Activated CD8-positive, alpha-beta memory T cell treated with anti-CD3 and anti-CD28 coated beads for 48 hours (primary cell): ENCODE data around the gene GABBR2.
"Not testable (repeated sequence)": the region's sequence is repeated elsewhere in the genome, so short reads cannot be mapped to it uniquely, and the experiment has no call there.

Experiments used
- DNase-seq, 3 experiments: peaks; one replicate each; pipeline ENCODE4 v3.0.0-alpha.2; 2020; ENCODE audit warnings: low read depth in 2 of 3, low spot score in 2 of 3

The GABBR2 gene

GRCh38 chr9:98485706-98486105 lies 223.0 kb downstream of the GABBR2 start:
- DNase-seq = no peak

GRCh38 chr9:98484162-98484561 lies 224.6 kb downstream of the GABBR2 start:
- DNase-seq = no peak

- DNase-seq = no peak
Measured at GRCh38 chr9:98482226-98482625, 226.5 kb downstream of the GABBR2 start.

GRCh38 chr9:98481676-98482075 lies 227.1 kb downstream of the GABBR2 start:
- no peak for DNase-seq

GRCh38 chr9:98479967-98480847 lies 228.5 kb downstream of the GABBR2 start:
- DNase-seq = no peak

GRCh38 chr9:98479449-98479848 lies 229.3 kb downstream of the GABBR2 start:
- no peak for DNase-seq

GRCh38 chr9:98477884-98478283 lies 230.9 kb downstream of the GABBR2 start:
- DNase-seq = no peak

GRCh38 chr9:98472216-98472615 lies 236.5 kb downstream of the GABBR2 start:
- no peak for DNase-seq

- no peak for DNase-seq
Measured at GRCh38 chr9:98471185-98471584, 237.6 kb downstream of the GABBR2 start.

GRCh38 chr9:98468567-98469239 lies 240.0 kb downstream of the GABBR2 start:
- DNase-seq = no peak

- DNase-seq = no peak
Measured at GRCh38 chr9:98465799-98466198, 242.9 kb downstream of the GABBR2 start.

- DNase-seq = not testable (repeated sequence)
Measured at GRCh38 chr9:98464156-98464690, 244.5 kb downstream of the GABBR2 start.

GRCh38 chr9:98462310-98462709 lies 246.4 kb downstream of the GABBR2 start:
- DNase-seq = no peak

GRCh38 chr9:98460704-98461103 lies 248.0 kb downstream of the GABBR2 start:
- no peak for DNase-seq

GRCh38 chr9:98457726-98458370 lies 250.9 kb downstream of the GABBR2 start:
- DNase-seq = no peak

- DNase-seq = no peak
Measured at GRCh38 chr9:98456156-98456613, 252.6 kb downstream of the GABBR2 start.

GRCh38 chr9:98455256-98456155 lies 253.2 kb downstream of the GABBR2 start:
- DNase-seq = no peak

- no peak for DNase-seq
Measured at GRCh38 chr9:98453589-98454311, 255.0 kb downstream of the GABBR2 start.

GRCh38 chr9:98451576-98451975 lies 257.2 kb downstream of the GABBR2 start:
- no peak for DNase-seq

GRCh38 chr9:98450496-98450895 lies 258.2 kb downstream of the GABBR2 start:
- no peak for DNase-seq
